ENCODE results near the gene ALAS1. TPM values are rescaled to one million over a fixed set of nuclear protein-coding genes. Genes with fewer than 3 reads are reported as not detected.

The ALAS1 gene
- total and polyA plus RNA-seq, 2 donors (not counting 3 experiments of a cell fraction or from before 2014, with no cell fraction given) = 45.1 to 72.1 TPM

- Histone ChIP-seq H3K79me2 (ENCODE audit: control insufficient read depth, insufficient read depth, low read length) (no peaks in the 10 kb centered on the region), H3K9ac (replicated peaks; ENCODE audit: extremely low read depth, insufficient read depth, low read length) (no peak overlapping the region), H3K4me1 (ENCODE audit: control insufficient read depth, extremely low read depth, insufficient read depth, low read length) (peaks cover 10% of the 10 kb centered on the region), H3K4me2 (ENCODE audit: insufficient read depth, low read length) (no peak overlapping the region), H3K36me3 (ENCODE audit: control insufficient read depth in 2 of 2, extremely low read depth in 1 of 2, insufficient read depth in 2 of 2, low read length in 2 of 2) (no peaks in the 10 kb centered on the region), H4K20me1 (replicated peaks; ENCODE audit: control insufficient read depth, extremely low read depth, insufficient read depth, low read length) (no peaks in the 10 kb centered on the region), H2AFZ (ENCODE audit: low read depth, low read length) (no peak overlapping the region), H3K27me3 (ENCODE audit: control insufficient read depth in 2 of 2, insufficient read depth in 2 of 2, low read length in 2 of 2) (no peaks in the 10 kb centered on the region), H3K27ac (ENCODE audit: insufficient read depth, low read depth, low read length) (no peak overlapping the region), H3K9me3 (replicated peaks; ENCODE audit: control insufficient read depth, insufficient read depth, low read length) (no peaks in the 10 kb centered on the region), H3K9me1 (replicated peaks; ENCODE audit: control insufficient read depth, extremely low read depth, insufficient read depth, low read length) (no peaks in the 10 kb centered on the region), H3K4me3 (replicated peaks in 1 of 3; ENCODE audit: insufficient read depth in 1 of 3, low read depth in 1 of 3, low read length in 3 of 3) (no peak overlapping the region)
- dilution Hi-C loops (cut with MboI; ENCODE audit: extremely low pct_ligation_motif_present, low sequenced_read_pairs) (no loop called here), intact Hi-C loops (cut with micrococcal nuclease) (no loop called here)
- POLR2A ChIA-PET = no interaction called here
- BruUV-seq (replicated peaks) = no TSS peak
- FAIRE-seq (no peak), DNase-seq (ENCODE audit: low read depth, low spot score) (no peak)
- CTCF ChIA-PET = interaction anchor here (1.5 to 9.7 kb wide), 3 partner anchors 8 to 116 kb away, joined by 10 to 133 read pairs (median 104); partner anchors contain the start of gene TWF2
- TF ChIP-seq GATA2 (IDR thresholded peaks at IDR 0.05; ENCODE audit: insufficient read depth, insufficient read length, low read depth, low read length) = no peak
- no peak for TF ChIP-seq JUN (IDR thresholded peaks at IDR 0.05; ENCODE audit: borderline replicate concordance, insufficient read depth, insufficient read length, low read depth)
- no peak for TF ChIP-seq EZH2 (IDR thresholded peaks at IDR 0.05; ENCODE audit: borderline replicate concordance, low read depth, low read length, severe bottlenecking)
- TF ChIP-seq CTCF (IDR thresholded peaks at IDR 0.05; ENCODE audit: extremely low read depth in 1 of 2, insufficient read depth in 1 of 2, low read depth in 1 of 2, low read length in 2 of 2) = no peak
- TF ChIP-seq FOS (IDR thresholded peaks at IDR 0.05; ENCODE audit: borderline replicate concordance, insufficient read depth, low read length) = no peak
- TF ChIP-seq POLR2A (IDR thresholded peaks at IDR 0.05; ENCODE audit: low read depth, low read length) = no peak
- TF ChIP-seq MYC (IDR thresholded peaks at IDR 0.05; ENCODE audit: low read depth, low read length) = no peak
- TF ChIP-seq POLR2AphosphoS5 (IDR thresholded peaks at IDR 0.05; ENCODE audit: insufficient read depth, low read depth, low read length) = no peak
- TF ChIP-seq MAX (IDR thresholded peaks at IDR 0.05; ENCODE audit: insufficient read depth, insufficient read length) = no peak
Measured at GRCh38 chr3:52223449-52224408, 25.8 kb downstream of the ALAS1 start.
